GM13976 (cell line): ENCODE data around the gene NUMA1.

Source experiments
- DNase-seq: peaks from one replicate; pipeline ENCODE4 v3.0.0; 2012; ENCODE audit warnings: low spot score
- in situ Hi-C: fragments of 300-500 bp; cut with MboI; formaldehyde crosslinking; loops from one replicate; pipeline ENCODE4 v1.12.0; 2022; ENCODE audit warnings: low sequenced_read_pairs, mixed read lengths, inconsistent platforms; ENCODE audit not compliant: unreplicated experiment
- TF ChIP-seq, protein P1 (sequence below): IDR thresholded peaks from 2 replicates; pipeline ENCODE4 v1.5.1; 2012; ENCODE audit warnings: borderline replicate concordance, mild to moderate bottlenecking; ENCODE audit not compliant: insufficient read depth; ENCODE audit errors: extremely low read depth, missing control alignments, control extremely low read depth

NUMA1 gene

DNA sequence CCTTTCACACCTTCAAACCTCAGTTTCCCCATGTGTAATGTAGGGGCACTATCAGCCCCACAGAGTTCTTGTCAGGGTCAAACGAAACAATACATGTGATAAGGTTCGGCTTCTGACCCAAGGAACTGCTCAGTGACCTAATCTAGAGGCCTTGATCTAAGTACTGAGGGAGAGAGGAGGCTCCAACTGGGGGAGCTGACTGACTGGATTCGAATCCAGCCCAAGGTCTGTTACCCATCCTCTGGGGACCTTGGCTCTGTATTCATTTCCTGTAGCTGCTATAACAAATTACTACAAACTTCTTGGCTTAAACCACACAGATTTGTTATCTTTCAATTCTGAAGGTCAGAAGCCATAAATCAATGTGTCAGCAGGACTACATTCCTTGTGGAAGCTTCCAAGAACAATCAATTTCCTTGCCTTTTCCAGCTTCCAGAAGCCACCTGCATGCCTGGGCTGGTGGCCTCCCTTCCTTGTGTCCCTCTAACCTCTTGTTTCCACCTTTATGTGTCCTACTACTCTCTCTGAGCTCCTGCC, 42.8 kb upstream of the NUMA1 start:
- in situ Hi-C loops: no loop called here
- TF ChIP-seq, protein P1, sequence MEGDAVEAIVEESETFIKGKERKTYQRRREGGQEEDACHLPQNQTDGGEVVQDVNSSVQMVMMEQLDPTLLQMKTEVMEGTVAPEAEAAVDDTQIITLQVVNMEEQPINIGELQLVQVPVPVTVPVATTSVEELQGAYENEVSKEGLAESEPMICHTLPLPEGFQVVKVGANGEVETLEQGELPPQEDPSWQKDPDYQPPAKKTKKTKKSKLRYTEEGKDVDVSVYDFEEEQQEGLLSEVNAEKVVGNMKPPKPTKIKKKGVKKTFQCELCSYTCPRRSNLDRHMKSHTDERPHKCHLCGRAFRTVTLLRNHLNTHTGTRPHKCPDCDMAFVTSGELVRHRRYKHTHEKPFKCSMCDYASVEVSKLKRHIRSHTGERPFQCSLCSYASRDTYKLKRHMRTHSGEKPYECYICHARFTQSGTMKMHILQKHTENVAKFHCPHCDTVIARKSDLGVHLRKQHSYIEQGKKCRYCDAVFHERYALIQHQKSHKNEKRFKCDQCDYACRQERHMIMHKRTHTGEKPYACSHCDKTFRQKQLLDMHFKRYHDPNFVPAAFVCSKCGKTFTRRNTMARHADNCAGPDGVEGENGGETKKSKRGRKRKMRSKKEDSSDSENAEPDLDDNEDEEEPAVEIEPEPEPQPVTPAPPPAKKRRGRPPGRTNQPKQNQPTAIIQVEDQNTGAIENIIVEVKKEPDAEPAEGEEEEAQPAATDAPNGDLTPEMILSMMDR: no peak
- no peak for DNase-seq

DNA sequence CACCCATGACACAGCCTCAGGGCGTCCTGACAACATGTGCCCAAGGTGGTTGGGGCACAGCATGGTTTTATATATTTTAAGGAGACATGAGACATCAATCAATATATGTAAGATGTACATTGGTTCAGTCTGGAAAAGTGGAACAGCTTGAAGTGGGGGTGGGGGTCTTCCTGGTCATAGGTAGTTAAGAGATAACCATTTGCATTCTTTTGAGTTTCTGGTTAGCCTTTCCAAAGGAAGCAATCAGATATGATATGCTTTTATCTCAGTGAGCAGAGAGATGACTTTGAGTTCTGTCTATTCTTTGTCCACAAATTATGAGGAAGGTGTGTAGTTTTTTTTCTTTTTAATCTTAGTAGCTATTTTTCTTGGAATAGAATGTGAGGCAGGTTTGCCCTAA, 42.3 kb upstream of the NUMA1 start:
- TF ChIP-seq, protein P1: no peak
- in situ Hi-C loops: no loop called here
- no peak for DNase-seq

DNA sequence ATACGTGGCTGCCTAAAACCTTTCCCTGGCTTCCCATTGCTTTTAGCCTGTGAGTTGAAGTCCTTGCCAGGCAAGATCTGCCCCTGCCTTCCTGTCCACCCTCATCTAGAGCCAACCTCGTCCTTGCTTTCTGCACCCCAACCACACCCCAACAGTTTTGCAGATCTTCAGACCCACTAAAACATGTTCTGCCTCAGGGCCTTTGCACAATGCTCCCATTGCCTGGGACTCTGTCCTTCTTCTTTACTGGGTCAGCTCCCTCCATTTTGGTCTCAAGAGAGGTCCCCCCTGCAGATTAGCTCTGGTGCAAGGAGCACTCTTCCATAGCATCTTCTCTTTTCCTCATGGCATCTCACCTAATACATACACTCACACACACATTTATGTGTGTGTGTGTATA, 40.6 kb upstream of the NUMA1 start:
- in situ Hi-C loops: no loop called here
- TF ChIP-seq, protein P1: no peak
- DNase-seq: no peak

DNA sequence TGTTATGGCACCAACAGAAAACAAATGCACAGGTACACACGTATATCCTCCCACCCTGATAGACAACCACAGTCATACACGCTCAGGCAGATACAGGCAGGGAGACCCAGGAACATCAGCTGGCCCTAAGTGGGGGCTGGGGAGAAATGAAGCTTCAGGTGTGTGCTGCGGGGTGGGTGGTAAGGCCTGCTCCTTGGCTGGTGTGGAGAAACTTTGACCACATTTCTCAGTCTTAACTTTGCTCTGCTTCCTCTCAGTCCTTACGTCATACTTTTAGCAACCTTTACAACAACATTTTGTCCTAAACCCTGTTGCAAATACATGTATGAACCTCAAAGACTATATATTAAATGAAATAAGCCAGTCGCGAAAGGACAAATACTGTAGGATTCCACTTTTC, 38.9 kb upstream of the NUMA1 start:
- TF ChIP-seq, protein P1: no peak
- DNase-seq: no peak
- in situ Hi-C loops: no loop called here

DNA sequence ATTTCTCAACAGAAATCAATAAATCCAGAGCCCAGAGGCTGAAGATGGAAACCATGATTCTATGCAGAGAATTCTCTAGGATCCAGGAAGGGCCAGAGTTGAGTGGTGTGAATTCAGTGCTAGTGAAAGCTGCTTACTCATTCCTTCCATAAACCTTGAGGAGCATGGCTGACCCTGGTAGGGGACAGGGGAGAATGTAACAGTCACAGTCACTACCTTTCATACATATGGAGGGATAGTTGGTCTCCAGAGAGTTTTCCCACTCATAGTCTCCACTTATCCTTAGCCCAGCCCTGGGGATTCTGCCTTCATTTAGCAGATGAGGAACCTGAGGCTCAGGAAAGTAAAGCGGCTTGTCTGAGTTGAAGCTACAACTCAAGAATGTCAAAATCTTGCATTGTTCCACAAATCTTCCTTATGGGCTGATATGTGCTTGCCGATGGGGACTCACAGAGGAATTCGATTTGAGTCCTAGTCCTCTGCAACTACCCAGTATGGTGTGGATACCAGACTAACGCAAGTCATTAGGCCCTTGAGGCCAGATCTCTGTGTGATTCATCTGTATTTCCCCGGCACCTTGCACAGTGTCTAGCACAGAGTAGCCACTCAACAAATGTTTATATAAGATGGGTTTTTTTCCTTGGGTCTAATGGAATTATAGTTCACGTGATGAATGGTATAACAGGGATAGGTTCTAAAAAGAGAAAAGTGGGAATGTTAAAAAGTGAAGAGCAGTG, 35.8 kb upstream of the NUMA1 start:
- DNase-seq: no peak
- in situ Hi-C loops: no loop called here
- TF ChIP-seq, protein P1: no peak

DNA sequence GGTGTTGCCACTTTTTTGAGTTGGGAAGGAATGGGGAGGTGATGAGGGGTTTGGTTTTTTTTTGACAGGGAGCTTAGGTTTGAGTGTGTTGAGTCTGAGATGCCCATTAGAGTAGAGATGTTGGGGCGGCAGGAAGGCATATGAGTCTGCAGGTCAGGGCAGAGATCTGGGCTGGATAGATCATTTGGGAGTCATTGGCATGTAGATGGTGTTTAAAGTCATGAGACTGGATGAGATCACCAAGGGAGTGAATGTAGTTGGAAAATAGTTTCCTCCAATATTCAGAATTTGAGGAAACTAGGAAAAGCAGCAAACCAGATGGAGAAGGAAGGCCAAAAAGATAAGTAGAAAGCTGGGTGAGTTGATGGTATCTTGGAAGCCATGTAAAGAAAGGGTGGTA, 34.2 kb upstream of the NUMA1 start:
- DNase-seq: no peak
- in situ Hi-C loops: no loop called here

More for the DNA sequence above, 34.2 kb upstream of the NUMA1 start:
- TF ChIP-seq, protein P1: no peak
